COLO829 (cell line): Measurements from ENCODE around the gene GNG4.
"Not testable (repeated sequence)": the region's sequence is repeated elsewhere in the genome, so short reads cannot be mapped to it uniquely, and the experiment has no call there.

Experiments used
- DNase-seq: peaks from one replicate; pipeline ENCODE4 v3.0.0; 2012; ENCODE audit warnings: low spot score

Gene GNG4

DNA sequence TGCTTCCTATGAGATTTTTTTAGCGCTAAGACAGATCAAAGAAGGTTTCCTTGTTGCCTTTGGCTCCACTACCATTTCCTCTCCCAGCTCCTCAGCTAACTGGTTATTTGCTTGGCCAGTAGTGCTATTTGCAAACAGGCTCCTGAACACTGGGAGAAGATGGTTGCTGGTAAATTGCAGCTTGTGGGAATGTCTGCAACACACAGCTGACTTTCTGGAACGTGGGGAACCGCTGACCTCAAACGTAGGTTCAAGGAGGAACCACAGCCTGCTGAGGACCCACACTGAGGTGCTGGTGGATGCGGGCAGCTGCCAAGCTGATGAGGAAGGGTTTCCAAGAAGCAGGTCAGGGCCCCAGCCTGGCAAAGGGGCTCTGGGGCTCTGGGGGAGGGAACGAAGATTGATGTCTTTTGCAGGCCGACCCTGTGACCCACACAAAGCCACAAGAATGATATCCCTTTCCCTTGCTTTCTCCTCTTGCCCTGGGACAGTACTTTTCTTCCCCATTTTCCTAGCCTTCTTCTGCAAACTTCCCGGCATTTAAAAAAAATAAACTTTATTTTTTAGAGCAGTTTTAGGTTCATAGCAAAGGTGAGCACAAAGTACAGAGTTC lies 24.8 kb downstream of the GNG4 start:
- DNase-seq, result no peak

DNA sequence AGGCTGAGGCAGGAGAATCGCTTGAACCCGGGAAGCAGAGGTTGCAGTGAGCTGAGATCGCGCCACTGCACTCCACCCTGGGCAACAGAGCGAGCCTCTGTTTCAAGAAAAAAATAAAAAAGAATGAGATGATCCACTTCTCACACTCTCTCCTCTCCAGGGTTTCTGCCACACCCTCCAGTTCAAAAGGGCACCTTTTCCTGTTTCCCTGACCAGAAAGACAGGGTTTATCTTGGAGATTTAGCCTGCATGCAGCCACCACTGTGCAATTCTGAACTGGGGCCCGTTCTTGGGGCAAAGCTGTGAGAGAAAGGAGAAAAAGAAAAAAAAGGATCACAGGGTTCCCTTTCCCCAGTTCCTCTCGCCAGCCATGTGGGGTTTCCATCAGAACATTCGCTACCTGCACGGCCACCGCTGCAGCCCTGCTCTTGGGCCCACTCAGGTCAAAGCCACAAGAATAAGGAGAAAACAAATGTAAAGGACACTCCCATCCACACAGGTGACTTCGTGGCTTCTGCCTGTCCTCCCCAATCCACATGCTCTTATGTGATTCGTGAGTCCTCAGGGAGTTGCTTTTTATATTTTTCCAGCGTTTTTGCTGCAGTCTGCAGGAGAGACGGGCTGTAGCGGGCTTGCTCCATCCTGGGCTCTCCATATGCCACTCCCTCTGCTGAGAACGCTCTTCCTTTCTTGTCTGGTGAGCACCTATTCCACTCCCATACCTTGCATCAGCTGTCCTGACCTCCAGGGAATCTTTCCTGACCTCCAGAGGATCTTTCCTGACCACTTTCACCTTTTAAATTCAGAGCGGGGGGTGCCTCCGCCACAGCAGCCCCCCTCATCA lies 26.4 kb downstream of the GNG4 start:
- DNase-seq, result no peak

DNA sequence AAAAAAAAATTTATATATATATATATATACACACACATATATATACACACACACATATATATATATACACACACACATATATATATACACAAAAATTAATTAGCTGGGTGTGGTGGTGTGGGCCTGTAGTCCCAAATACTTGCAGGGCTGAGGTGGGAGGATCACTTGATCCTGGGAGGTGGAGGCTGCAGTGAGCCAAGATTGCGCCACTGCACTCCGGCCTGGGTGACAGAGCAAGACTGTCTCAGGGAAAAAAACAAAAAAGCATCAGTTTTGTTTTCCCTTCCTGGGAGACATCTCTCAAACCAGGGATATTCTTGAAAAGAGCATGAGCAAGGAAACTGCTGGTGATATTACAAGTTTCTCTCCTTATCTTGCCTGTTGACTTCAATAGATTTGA lies 30.4 kb downstream of the GNG4 start:
- DNase-seq, result not testable (repeated sequence)

DNA sequence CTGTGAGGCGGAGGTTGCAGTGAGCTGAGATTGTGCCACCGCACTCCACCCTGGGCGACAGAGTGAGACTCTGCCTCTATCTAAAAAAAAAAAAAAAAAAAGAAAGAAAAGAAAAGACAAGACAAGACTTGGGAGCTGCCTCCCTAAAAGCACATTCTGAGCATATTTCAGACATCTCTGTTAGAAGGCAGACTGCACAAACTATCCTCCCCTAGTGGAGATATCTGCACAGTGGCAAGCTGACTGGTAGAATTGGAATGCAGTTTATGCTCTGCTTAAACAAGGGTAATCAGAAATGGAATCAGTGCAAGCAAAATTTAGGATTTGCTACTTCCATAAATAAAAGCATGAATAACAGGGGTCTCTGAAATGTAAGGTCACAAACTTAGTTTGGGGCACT lies 31.8 kb downstream of the GNG4 start:
- no peak for DNase-seq

DNA sequence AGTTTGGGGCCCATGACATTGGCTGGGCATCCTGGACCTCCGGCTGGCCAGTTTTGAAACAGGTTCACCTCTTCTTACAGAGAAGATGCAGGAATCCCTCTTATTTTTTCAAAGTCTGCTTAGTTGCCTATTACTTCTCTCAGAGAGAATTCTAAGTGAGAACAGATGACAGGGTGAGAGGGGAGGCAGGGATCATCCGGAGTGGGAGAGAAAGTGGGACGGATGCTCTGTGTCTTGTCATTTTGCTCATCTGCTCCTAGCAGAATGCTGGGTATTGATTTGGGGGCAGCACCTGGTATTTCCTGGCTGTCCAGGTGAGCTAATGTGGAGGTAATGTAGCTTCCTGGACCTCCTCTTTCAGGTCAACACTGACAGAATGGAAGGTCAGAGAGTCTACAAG lies 32.4 kb downstream of the GNG4 start:
- no peak for DNase-seq

DNA sequence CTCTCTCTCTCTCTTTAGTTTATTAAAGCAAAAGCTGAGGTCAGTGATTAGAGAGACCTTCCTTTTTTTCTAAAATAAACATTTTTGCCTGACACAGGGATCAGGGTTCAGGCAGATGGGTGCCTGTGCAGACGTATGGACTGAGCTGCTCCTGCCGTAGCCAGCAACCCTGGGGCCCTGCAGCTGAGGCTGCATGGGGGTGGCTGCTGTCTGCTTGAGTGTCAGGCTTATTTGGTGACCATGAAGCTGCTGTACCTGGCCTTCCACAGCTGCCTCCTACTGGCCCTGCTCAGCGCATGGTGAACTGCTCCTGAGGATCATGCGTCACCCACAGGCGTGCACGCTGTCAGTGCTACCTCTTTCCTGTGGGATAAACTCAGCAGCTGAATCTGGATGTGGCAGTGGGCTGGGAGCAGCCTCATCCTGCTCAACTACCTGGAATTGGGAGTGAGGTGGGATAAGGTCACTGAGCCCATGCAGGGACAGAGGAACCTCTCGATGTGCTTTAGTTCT lies 35.1 kb downstream of the GNG4 start:
- DNase-seq, result no peak

DNA sequence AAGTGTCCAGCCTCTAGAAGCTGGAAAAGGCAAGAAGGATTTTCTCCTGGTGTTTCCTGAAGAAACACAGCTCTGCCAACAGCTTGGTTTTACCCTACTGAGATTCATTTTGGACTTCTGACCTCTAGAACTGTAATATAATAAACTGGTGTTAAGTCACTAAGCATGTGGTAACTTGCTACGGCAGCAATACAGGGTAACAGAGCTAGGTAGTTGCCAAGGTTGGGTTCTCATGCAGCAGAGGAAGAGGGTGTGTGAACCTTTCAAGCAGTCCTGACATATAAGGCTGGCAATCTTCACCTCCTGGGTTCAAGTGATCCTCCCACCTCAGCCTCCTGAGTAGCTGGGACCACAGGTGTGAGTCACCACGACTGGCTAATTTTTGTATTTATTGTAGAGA lies 36.0 kb downstream of the GNG4 start:
- no peak for DNase-seq

DNA sequence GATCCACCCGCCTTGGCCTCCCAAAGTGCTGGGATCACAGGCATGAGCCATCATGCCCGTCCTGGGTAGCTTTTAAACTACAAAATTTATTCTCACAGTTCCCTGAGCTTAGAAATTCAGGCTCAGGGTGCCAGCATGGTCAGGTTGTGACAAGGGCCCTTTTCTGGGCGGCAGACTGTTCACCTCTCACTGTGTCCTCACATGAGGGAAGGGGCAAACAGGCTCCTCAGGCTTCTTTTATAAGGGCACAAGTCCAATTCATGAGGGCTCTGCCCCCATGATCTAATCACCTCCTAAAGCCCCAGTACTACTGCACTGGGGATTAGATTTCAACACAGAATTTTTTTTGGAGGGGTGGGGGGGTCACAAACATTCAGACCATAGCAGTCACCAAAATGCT lies 36.8 kb downstream of the GNG4 start:
- DNase-seq, result no peak

DNA sequence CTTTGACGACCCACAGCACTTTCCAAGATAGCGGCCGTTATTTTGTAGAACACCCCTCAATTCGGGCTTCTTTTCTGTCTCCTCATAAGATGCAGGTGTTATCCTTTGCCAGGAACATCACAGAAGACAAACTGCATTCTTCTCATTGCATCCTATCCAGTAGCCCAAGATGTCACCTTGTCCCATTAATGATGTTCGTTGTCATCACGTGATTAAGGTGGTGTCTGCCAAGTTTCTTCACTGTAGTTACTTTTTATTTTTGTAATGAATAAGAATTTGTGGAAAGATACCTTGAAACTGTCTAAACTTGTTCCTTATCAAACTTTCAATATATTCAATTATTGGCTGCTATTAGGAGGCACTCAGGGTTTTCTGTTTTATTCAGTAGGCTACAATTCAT lies 39.4 kb downstream of the GNG4 start:
- no peak for DNase-seq

DNA sequence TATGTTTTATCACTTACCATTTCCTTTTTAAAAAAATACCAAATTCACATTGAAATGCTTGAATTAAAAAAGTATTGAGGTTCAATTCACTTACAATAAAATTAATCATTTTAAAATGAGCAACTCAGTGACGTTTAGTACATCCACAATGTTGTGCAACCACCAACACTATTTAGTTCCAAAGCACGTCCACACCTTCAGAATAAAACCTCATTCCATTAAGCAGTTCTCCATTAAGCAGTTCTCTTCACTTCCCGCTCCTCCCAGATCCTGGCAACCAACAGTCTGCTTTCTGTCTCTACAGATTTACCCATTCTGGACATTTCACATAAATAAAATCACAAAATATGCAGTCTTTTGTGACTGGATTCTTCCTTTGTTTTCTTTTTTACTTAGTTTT lies 41.3 kb downstream of the GNG4 start:
- no peak for DNase-seq

DNA sequence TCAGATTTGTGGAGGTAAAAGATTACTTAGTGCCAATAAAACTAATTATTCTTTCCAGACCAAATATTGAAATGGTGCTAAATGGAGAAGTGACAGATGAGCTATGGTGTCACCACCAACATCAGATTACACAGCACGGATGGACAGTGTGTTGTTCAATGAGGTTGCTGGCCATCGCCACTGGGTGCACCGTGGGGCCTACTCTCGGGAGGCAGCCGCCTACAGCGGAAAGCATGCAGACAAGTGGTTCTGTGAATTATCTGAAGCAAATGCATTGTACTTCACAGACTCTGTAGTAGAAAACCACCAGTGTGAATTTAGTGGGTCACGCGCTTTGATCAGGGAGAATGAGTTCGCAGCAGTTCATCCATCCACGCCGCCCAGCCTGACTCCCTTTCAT lies 42.3 kb downstream of the GNG4 start:
- DNase-seq, result no peak

DNA sequence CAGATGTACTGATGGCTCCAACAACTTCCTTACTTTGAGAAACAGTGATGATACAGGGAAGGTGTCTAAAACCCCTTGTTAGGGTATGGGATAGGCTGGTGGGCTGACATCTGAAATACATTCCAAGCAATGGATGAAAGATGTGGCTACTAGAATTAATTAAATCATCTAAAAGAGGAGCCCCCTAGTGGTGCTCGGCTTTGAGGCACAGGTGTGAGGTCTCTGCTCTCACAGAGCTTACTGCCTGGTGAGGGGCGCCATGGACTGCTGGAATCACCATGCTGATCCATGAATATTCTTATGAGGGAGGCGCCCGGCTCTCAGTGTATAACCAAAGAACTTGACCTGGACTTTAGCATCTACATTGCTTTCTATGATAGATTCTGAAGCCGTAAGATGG lies 48.5 kb downstream of the GNG4 start:
- DNase-seq, result no peak

DNA sequence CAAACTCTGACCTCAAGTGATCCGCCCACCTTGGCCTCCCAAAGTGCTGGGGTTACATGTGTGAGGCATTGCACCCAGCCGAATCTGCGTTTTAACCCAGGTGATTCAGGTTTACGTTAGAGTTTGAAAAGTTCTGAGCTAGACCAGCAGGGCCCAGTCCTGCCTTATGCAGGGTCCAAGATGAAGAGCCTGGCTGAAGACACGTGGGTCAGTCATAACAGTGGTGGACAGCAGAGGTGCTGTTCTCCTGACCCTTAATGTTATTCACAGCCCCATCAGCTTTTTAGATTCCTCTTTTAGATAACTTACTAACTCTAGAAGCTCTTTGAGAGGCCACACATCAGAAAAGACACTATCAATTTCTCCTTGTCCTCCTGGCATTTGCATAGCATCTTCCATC lies 50.0 kb downstream of the GNG4 start:
- no peak for DNase-seq

DNA sequence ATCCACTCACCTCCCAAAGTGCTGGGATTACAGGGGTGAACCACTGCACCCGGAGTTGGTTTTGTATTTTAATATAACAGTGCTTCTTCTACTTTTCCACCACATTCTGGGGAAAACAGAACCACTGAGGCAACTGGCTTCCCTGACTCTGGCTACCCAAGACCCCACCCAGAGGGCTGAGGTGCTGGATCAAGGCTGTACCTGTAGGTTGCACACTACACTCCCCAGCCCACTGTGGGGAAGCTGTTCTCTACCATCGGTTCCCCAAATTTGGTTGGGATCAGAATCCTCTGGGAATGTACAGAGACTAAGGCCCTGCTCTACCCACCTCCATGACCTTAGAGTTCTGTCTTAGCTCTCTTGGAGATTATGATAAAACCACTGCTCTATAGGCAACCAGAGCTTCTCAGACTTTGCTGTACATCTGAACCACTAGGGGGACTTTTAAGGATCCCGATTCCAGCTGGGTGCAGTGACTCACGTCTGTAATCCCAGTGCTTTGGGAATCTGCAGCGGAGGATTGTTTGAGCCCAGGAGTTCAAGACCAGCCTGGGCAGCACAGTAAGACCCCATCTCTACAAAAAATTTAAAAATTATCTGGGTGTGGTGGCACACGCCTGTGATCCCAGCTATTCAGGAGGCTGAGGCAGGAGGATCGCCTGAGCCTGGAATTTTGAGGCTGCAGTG lies 51.6 kb downstream of the GNG4 start:
- DNase-seq, result no peak

DNA sequence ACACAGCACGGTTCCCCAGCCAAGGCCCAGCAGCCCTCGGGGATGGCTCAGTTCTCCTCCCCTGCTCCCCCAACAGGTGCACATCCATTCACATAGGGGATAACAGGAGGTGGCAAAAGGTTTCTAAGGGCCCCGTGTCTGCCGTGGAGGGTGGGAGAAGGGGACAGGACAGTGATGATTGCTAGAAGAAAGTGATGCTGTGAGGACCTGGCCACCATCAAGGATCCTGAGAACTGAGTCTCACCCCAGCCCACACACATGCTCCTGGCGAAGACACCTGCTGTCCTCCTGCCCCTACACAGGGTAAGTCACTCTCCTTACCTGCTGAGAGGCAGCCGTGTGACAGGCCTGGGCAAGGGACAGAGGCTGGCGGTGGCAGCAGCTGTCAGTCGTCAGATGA lies 54.5 kb downstream of the GNG4 start:
- no peak for DNase-seq

DNA sequence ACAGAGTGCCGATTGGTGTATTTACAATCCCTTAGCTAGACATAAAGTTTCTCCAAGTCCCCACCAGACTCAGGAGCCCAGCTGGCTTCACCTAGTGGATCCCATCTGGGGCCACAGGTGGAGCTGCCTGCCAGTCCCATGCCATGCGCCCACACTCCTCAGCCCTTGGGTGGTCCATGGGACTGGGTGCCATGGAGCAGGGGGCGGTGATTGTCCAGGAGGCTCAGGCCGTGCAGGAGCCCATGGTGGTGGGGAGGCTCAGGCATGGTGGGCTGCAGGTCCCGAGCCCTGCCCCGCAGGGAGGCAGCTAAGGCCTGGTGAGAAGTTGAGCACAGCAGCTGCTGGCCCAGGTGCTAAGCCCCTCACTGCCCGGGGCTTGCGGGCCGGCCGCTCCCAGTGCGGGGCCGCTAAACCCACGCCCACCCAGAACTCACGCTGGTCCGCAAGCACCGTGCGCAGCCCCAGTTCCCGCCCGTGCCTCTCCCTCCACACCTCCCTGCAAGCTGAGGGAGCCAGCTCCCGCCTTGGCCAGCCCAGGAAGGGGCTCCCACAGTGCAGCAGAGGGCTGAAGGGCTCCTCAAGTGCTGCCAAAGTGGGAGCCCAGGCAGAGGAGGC lies 55.2 kb downstream of the GNG4 start:
- not testable (repeated sequence) for DNase-seq

DNA sequence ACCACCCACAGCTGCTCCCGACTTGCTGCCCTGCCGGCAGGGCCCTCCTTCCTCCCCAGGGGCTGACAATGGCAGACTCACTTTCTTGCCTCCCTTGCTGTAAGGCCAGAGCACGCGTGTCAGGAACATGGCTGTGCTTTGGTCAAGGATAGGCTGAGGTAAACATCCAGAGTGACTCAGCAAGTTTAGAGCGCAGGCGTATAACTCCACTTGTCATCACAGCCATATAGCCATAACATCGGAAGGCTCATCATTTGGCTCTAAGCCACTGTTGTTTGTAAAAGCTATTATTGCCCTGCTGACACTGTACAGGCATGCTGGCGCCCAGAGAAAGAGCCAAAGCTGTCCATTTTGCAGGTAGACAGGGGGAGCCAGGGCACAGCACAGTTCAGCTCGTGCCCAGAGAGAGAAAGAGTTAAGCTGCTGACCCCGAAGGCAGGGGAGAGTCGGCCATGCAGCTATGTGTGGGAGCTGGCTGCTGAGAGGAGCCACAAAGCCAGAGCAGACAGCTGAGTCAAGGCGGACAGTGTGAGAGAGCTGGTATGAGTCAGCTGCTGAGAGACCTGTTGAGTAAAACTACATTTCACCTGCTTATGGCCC lies 60.6 kb downstream of the GNG4 start:
- DNase-seq, result no peak

DNA sequence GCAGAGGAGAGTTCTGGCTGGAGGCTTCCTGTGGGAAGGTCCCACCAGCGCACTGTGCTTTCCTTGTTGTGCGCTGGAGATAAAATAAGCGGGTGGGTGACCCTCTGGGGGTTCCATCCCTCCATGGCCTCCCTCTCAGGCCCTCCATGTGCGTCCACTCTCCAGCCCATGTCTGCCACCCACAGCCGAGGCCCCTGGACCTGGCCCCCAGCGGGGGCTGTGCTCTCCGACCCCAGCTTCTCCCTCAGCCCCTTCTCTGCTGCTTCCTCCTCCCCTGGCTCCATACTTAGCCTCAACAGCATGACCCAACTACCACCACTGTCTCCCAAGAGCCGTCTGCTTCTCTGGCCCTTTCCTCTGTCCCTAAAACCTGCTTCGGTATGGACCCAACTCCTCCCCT lies 61.4 kb downstream of the GNG4 start:
- no peak for DNase-seq

DNA sequence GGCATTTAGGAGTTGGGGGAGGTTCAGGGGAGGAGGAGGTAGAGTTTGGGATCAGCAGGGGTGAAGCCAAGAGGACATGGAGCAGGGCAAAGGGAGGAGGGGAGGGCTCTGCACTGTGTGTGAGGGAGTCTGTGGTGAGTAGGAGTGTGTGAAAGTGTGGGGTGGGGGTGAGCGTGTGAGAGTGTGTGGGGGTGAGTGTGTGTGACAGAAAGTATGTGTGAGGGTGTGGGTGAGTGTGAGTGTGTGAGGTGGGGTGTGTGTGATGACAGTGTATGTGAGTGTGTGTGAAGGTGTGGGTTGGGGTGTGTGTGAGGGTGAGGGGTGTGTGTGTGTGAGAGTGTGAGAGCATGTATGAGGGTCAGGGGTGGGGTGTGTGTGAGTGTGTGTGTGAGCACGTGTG lies 62.6 kb downstream of the GNG4 start:
- DNase-seq, result no peak

DNA sequence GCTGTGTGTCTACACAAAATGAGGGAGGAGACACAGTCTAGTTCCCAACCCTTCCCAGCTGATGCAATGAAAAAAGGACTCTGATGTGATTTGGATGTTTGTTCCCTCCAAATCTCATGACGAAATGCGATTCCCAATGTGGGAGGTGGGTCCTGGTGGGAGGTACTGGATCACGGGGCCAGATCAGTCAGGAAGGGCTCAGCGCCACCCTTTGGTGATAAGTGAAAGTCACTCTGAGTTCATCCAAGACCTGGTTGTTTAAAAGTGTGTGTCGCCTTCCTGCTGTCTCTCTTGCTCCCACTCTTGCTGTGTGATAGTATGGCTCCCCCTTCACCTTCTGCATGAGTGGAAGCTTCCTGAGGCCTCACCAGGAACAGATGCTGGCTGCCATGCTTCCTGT lies 63.2 kb downstream of the GNG4 start:
- DNase-seq, result no peak

DNA sequence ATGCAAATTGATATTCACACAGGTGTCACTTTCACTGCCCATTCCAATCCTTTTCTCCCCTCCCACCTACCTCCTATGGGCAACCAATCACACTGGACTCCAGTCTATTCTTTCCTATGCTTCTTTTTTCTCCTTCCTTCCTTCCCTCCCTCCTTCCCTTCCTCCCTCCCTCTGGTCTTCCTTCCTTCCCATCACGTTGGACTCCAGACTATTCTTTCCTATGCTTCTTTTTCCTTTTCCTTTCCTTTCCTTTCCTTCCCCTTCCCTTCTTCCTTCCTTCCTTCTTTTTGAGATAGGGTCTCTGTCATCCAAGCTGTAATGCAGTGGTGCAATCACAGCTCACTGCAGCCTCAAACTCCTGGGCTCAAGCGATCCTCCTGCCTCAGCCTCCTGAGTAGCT lies 64.6 kb downstream of the GNG4 start:
- no peak for DNase-seq

DNA sequence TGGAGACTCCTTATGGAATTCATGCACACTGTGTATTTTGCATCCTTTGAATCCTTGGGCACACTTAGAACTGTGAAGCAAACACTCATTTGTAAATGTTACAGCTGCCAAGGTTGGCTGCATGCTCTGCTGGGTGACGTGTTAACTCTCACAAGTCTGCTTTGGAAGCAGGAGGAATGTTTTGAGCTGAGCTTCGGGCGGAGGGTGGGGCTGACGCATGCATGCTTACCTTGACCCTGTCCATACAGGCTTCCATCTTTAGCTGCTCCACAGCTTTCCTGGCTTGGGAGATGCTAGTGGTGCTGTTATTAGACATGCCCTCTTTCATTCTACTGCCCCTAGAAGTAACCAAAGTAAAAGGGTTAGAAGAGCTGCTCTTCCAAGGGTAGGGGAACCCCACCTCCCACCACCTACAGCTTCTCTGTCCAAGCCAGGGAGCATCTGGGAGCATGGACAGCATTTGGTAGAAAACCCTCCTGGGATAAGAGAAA lies 66.0 kb downstream of the GNG4 start:
- no peak for DNase-seq
